Brain microvascular endothelial cell (primary cell): ENCODE data around the gene CIART.
"Not testable (repeated sequence)": the region's sequence is repeated elsewhere in the genome, so short reads cannot be mapped to it uniquely, and the experiment has no call there.

Experiments
- DNase-seq: peaks from one replicate; pipeline ENCODE4 v3.0.0-alpha.2; 2020
- H3K27ac ChIP-seq: fragments of 250-450 bp; sonication (Bioruptor Pico); 2 replicates; pipeline ENCODE4 v1.5.1; 2020; ENCODE audit warnings: mild to moderate bottlenecking, moderate library complexity
- H3K27me3 ChIP-seq: fragments of 250-450 bp; sonication (Bioruptor Pico); replicated peaks from 2 replicates; pipeline ENCODE4 v1.5.1; 2020; ENCODE audit warnings: mild to moderate bottlenecking
- H3K36me3 ChIP-seq: fragments of 250-450 bp; sonication (Bioruptor Pico); replicated peaks from 2 replicates; pipeline ENCODE4 v1.5.1; 2020; ENCODE audit warnings: mild to moderate bottlenecking
- H3K4me3 ChIP-seq: 2 replicates; pipeline ENCODE4 v1.5.1; 2011; ENCODE audit warnings: low read depth, mild to moderate bottlenecking, control low read depth, low read length, moderate library complexity
- CTCF ChIP-seq: IDR thresholded peaks from 2 replicates; pipeline ENCODE4 v1.5.1; 2011; ENCODE audit warnings: low read depth, mild to moderate bottlenecking, moderate library complexity, low read length, control low read depth, inconsistent platforms; ENCODE audit errors: missing control alignments
- in situ Hi-C: cut with HindIII; loops from 2 replicates; pipeline ENCODE4 v1.10.0; 2017; ENCODE audit warnings: low sequenced_read_pairs, low pct_ligation_motif_present

Gene CIART

GRCh38 chr1:150309758-150310508 is 27.6 kb downstream of the CIART start:
- Histone ChIP-seq H3K27ac (no peak overlapping the region), H3K4me3 (no peak overlapping the region), H3K27me3 (no peaks in the 10 kb centered on the region), H3K36me3 (peaks cover 17% of the 10 kb centered on the region)
- in situ Hi-C loops: no loop called here
- DNase-seq: no peak
- no peak for TF ChIP-seq CTCF

- in situ Hi-C loops: no loop called here
Observed at GRCh38 chr1:150311762-150312161, 29.4 kb downstream of the CIART start.

GRCh38 chr1:150314691-150315090 is 32.3 kb downstream of the CIART start:
- in situ Hi-C loops, H3K27ac ChIP-seq, H3K4me3 ChIP-seq, H3K36me3 ChIP-seq, H3K27me3 ChIP-seq, DNase-seq: not testable (repeated sequence)

More at GRCh38 chr1:150311762-150312161, 29.4 kb downstream of the CIART start:
- no peak overlapping the region for H3K4me3 ChIP-seq
- no peak for DNase-seq
- peaks cover 12% of the 10 kb centered on the region for H3K36me3 ChIP-seq
- no peaks in the 10 kb centered on the region for H3K27me3 ChIP-seq
- H3K27ac ChIP-seq: no peak overlapping the region
- TF ChIP-seq CTCF: no peak

GRCh38 chr1:150320667-150320978 is 38.3 kb downstream of the CIART start:
- in situ Hi-C loops: no loop called here
- no peak for DNase-seq
- Histone ChIP-seq H3K4me3 (peak overlapping the region; percentile 86), H3K27ac (peak overlapping the region; percentile 71), H3K27me3 (no peaks in the 10 kb centered on the region), H3K36me3 (peaks cover 8% of the 10 kb centered on the region)
- TF ChIP-seq CTCF: no peak

- peak overlapping the region; percentile 86 for H3K4me3 ChIP-seq
- no peak for DNase-seq
- H3K27me3 ChIP-seq: no peaks in the 10 kb centered on the region
- H3K27ac ChIP-seq: peak overlapping the region; percentile 71
- in situ Hi-C loops: no loop called here
- no peak for TF ChIP-seq CTCF
- H3K36me3 ChIP-seq: peaks cover 19% of the 10 kb centered on the region
Observed at GRCh38 chr1:150321826-150322166, 39.4 kb downstream of the CIART start.

- H3K4me3 ChIP-seq: peak overlapping the region; percentile 86
- no peak for TF ChIP-seq CTCF
- no peak overlapping the region for H3K27ac ChIP-seq
- in situ Hi-C loops: no loop called here
- H3K27me3 ChIP-seq: no peaks in the 10 kb centered on the region
- no peak for DNase-seq
- peaks cover 22% of the 10 kb centered on the region for H3K36me3 ChIP-seq
Observed at GRCh38 chr1:150322310-150322709, 40.0 kb downstream of the CIART start.
